Fibroblast of mammary gland (primary cell): ENCODE data around the gene ZFP90.

ENCODE experiments used
- DNase-seq: peaks from one replicate; pipeline ENCODE4 v3.0.0-alpha.2; 2010; ENCODE audit warnings: low read depth
- H3K4me3 ChIP-seq: 2 replicates; pipeline ENCODE4 v1.5.1; 2011; ENCODE audit warnings: low read depth, mild to moderate bottlenecking, low read length, moderate library complexity; ENCODE audit not compliant: control insufficient read depth
- CTCF ChIP-seq: conservative IDR thresholded peaks from 2 replicates; pipeline ENCODE4 v1.5.1; 2011; ENCODE audit warnings: low read depth, low read length, inconsistent platforms; ENCODE audit not compliant: control insufficient read depth, insufficient read depth

ZFP90 gene

GRCh38 chr16:68528233-68528632 lies 10.9 kb upstream of the ZFP90 start:
- no peak overlapping the region for H3K4me3 ChIP-seq
- DNase-seq, result no peak
- no peak for TF ChIP-seq CTCF

- peak; percentile 83 for TF ChIP-seq CTCF
- peak overlapping the region; percentile 27 for H3K4me3 ChIP-seq
- DNase-seq, result peak; percentile 73
Measured at GRCh38 chr16:68528686-68529379, 10.3 kb upstream of the ZFP90 start.

- TF ChIP-seq CTCF, result no peak
- peak overlapping the region; percentile 71 for H3K4me3 ChIP-seq
- DNase-seq, result no peak
Measured at GRCh38 chr16:68529608-68529930, 9.5 kb upstream of the ZFP90 start.

GRCh38 chr16:68529931-68530701 lies 9.0 kb upstream of the ZFP90 start:
- peak overlapping the region; percentile 71 for H3K4me3 ChIP-seq
- no peak for TF ChIP-seq CTCF
- DNase-seq, result peak; percentile 81

- DNase-seq, result no peak
- no peak for TF ChIP-seq CTCF
- no peak overlapping the region for H3K4me3 ChIP-seq
Measured at GRCh38 chr16:68533937-68534336, 5.2 kb upstream of the ZFP90 start.

- no peak for TF ChIP-seq CTCF
- H3K4me3 ChIP-seq, result no peak overlapping the region
- no peak for DNase-seq
Measured at GRCh38 chr16:68535331-68535730, 3.8 kb upstream of the ZFP90 start.

- DNase-seq, result peak; percentile 18
- no peak for TF ChIP-seq CTCF
- H3K4me3 ChIP-seq, result peak overlapping the region; percentile 72
Measured at GRCh38 chr16:68539711-68540239, 684 bp downstream of the ZFP90 start.
